Upper lobe of left lung (tissue), 6 donors: ENCODE results near the gene CRY1. TPM values are rescaled to one million over a fixed set of nuclear protein-coding genes. Genes with fewer than 3 reads are reported as not detected.

Experiments
- ATAC-seq, 2 donors: fragments of 200-7000 bp; cut with Tn5 transposase; one replicate each; pipeline ENCODE4 v1.9.1; 2022; ENCODE audit warnings: mild to moderate bottlenecking in 2 of 2, moderate library complexity in 2 of 2; ENCODE audit not compliant: low FRiP score in 2 of 2
- DNase-seq, 2 donors: peaks; one replicate each; pipeline ENCODE4 v3.0.0-alpha.2; 2019 to 2020
- H3K27ac ChIP-seq, 4 donors: fragments of 200-600 bp; sonication (generic); one replicate each; pipeline ENCODE4 v1.5.1; 2016 to 2019
- H3K27me3 ChIP-seq, 4 donors: fragments of 200-600 bp; sonication (generic); one replicate each; pipeline ENCODE4 v1.5.1; 2017 to 2019
- H3K36me3 ChIP-seq, 4 donors: fragments of 200-600 bp; sonication (generic); one replicate each; pipeline ENCODE4 v1.5.1; 2016 to 2019
- H3K4me1 ChIP-seq, 4 donors: fragments of 200-600 bp; sonication (generic); one replicate each; pipeline ENCODE4 v1.5.1; 2018 to 2019
- H3K4me3 ChIP-seq, 4 donors: fragments of 200-600 bp; sonication (generic); one replicate each; pipeline ENCODE4 v1.5.1; 2017 to 2019; ENCODE audit warnings: mild to moderate bottlenecking in 2 of 4, moderate library complexity in 1 of 4
- H3K9me3 ChIP-seq, 4 donors: fragments of 200-600 bp; sonication (generic); one replicate each; pipeline ENCODE4 v1.5.1; 2018 to 2019
- CTCF ChIP-seq, 6 experiments: fragments of 450-650 bp in 4 of 6; fragments of 200-600 bp in 2 of 6; sonication (generic) in 2 of 6; IDR thresholded peaks; one replicate each; pipeline ENCODE4 v1.5.1; 2016 to 2019; ENCODE audit warnings: antibody characterized with exemption in 6 of 6
- EP300 ChIP-seq, 4 donors: sonication (generic); formaldehyde crosslinking; IDR thresholded peaks; one replicate each; pipeline ENCODE4 v1.5.1; 2017; ENCODE audit warnings: antibody characterized with exemption in 4 of 4, control low read depth in 2 of 4
- POLR2A ChIP-seq, 4 donors: fragments of 450-650 bp; IDR thresholded peaks; one replicate each; pipeline ENCODE4 v1.5.1; 2016 to 2017; ENCODE audit warnings: antibody characterized with exemption in 4 of 4, mild to moderate bottlenecking in 2 of 4
- POLR2AphosphoS5 ChIP-seq, 2 donors: sonication (generic); formaldehyde crosslinking; IDR thresholded peaks; one replicate each; pipeline ENCODE4 v1.5.1; 2017; ENCODE audit warnings: antibody characterized with exemption in 2 of 2
- WGBS, 2 donors: methylation state at CpG; one replicate each; pipeline ENCODE4 v1.1.5; 2017 to 2018; 5-methylcytosine and 5-hydroxymethylcytosine counted together
- total RNA-seq, 6 donors: library from RNA; depleted of rRNA in 4 of 6; stranded (reverse); fragments of >200 nt in 4 of 6; gene quantifications; one replicate each; pipeline versions ENCODE4 v1.1.0 to v1.2.1, GENCODE V29; 2016 to 2021
- donor health status: DM: no; HTN: no; CAD: no; lungs with moderate emphysema.
- donor health status: DM: no; HTN: yes; CAD: no; lungs with severe emphysema.

Gene CRY1
- total RNA-seq, 6 donors from 2014 or later = 16.6 to 56.6 (median 42.0) TPM

GRCh38 chr12:106953352-106954250 is 139.7 kb downstream of the CRY1 start:
- Histone ChIP-seq H3K9me3 (peaks cover 0 to 2% (median 0%) of the 10 kb centered on the region in 4 donors), H3K27ac (no peak overlapping the region), H3K4me3 (no peak overlapping the region), H3K27me3 (no peaks in the 10 kb centered on the region), H3K4me1 (peaks cover 16 to 23% (median 19%) of the 10 kb centered on the region in 4 donors), H3K36me3 (no peaks in the 10 kb centered on the region)
- no peak for DNase-seq
- TF ChIP-seq EP300 (IDR thresholded peaks at IDR 0.05) (no peak), CTCF (IDR thresholded peaks at IDR 0.05) (no peak), POLR2AphosphoS5 (IDR thresholded peaks at IDR 0.05) (no peak), POLR2A (IDR thresholded peaks at IDR 0.05) (no peak)
- ATAC-seq = no peak
- 77 to 84% methylated on average over 12 of the region's 12 CpGs for WGBS, 2 donors

- H3K27me3 ChIP-seq = no peaks in the 10 kb centered on the region
- H3K36me3 ChIP-seq = no peaks in the 10 kb centered on the region
- no peak for DNase-seq
- WGBS, 2 donors = 97 to 98% methylated on average over 5 of the region's 5 CpGs
- peaks cover 6 to 10% (median 7%) of the 10 kb centered on the region in 4 donors for H3K4me1 ChIP-seq
- H3K27ac ChIP-seq = no peak overlapping the region
- ATAC-seq = no peak
- peaks cover 0 to 2% (median 0%) of the 10 kb centered on the region in 4 donors for H3K9me3 ChIP-seq
- no peak for TF ChIP-seq POLR2AphosphoS5 (IDR thresholded peaks at IDR 0.05)
- TF ChIP-seq POLR2A (IDR thresholded peaks at IDR 0.05) = no peak
- TF ChIP-seq EP300 (IDR thresholded peaks at IDR 0.05) = no peak
- TF ChIP-seq CTCF (IDR thresholded peaks at IDR 0.05) = no peak
- H3K4me3 ChIP-seq = no peak overlapping the region
These were observed 142.8 kb downstream of the CRY1 start for GRCh38 chr12:106950591-106950990.

- Histone ChIP-seq H3K36me3 (no peaks in the 10 kb centered on the region), H3K4me3 (no peak overlapping the region), H3K27ac (no peak overlapping the region), H3K4me1 (no peaks in the 10 kb centered on the region), H3K27me3 (no peaks in the 10 kb centered on the region), H3K9me3 (peaks cover 0 to 2% (median 0%) of the 10 kb centered on the region in 4 donors)
- ATAC-seq (no peak), DNase-seq (no peak)
- no peak for TF ChIP-seq EP300 (IDR thresholded peaks at IDR 0.05)
- TF ChIP-seq POLR2A (IDR thresholded peaks at IDR 0.05) = no peak
- no peak for TF ChIP-seq POLR2AphosphoS5 (IDR thresholded peaks at IDR 0.05)
- no peak for TF ChIP-seq CTCF (IDR thresholded peaks at IDR 0.05)
These were observed 145.9 kb downstream of the CRY1 start for GRCh38 chr12:106947461-106947860.

- Histone ChIP-seq H3K9me3 (peaks cover 0 to 2% (median 0%) of the 10 kb centered on the region in 4 donors), H3K4me1 (no peaks in the 10 kb centered on the region), H3K27me3 (no peaks in the 10 kb centered on the region), H3K27ac (no peak overlapping the region), H3K4me3 (no peak overlapping the region), H3K36me3 (no peaks in the 10 kb centered on the region)
- no peak for DNase-seq
- ATAC-seq = no peak
- WGBS, 2 donors = 15 to 26% methylated on average over 1 of the region's 1 CpG
- TF ChIP-seq POLR2A (IDR thresholded peaks at IDR 0.05) (no peak), POLR2AphosphoS5 (IDR thresholded peaks at IDR 0.05) (no peak), EP300 (IDR thresholded peaks at IDR 0.05) (no peak), CTCF (IDR thresholded peaks at IDR 0.05) (no peak)
These were observed 148.0 kb downstream of the CRY1 start for GRCh38 chr12:106945261-106945851.
